HG03442 (cell line): ENCODE results near the gene PCGF3.
"Not testable (repeated sequence)": the region's sequence is repeated elsewhere in the genome, so short reads cannot be mapped to it uniquely, and the experiment has no call there.

Source experiments
- ATAC-seq: cut with Tn5 transposase; IDR thresholded peaks from one replicate; pipeline ENCODE4 v1.9.1; 2021; ENCODE audit warnings: mild to moderate bottlenecking, moderate library complexity; ENCODE audit not compliant: unreplicated experiment

PCGF3 gene

GRCh38 chr4:667545-667925 is 38.1 kb upstream of the PCGF3 start:
- ATAC-seq: no peak

GRCh38 chr4:668219-668618 is 37.4 kb upstream of the PCGF3 start:
- ATAC-seq: not testable (repeated sequence)

- not testable (repeated sequence) for ATAC-seq
These were observed 35.6 kb upstream of the PCGF3 start for GRCh38 chr4:669806-670559.

DNA sequence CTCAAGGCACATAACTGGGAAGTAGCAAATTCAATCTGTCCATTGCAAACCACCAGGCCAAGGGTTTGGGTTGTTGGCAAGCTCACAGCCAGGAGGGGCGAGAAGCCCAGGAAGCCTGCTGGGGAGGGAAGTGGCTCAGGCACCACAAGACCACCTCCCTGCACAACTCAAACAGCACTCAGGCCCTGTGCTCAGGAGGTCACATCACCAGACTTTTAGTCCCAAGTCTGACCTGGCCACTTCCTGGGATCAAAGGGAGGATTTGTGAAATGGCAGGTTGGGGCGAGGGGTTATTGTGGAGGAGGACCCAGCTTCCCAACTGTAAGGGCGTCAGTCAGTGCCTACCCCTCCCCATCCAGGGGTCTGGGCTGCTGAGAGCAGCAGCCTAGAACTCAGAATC is 33.9 kb upstream of the PCGF3 start:
- no peak for ATAC-seq

DNA sequence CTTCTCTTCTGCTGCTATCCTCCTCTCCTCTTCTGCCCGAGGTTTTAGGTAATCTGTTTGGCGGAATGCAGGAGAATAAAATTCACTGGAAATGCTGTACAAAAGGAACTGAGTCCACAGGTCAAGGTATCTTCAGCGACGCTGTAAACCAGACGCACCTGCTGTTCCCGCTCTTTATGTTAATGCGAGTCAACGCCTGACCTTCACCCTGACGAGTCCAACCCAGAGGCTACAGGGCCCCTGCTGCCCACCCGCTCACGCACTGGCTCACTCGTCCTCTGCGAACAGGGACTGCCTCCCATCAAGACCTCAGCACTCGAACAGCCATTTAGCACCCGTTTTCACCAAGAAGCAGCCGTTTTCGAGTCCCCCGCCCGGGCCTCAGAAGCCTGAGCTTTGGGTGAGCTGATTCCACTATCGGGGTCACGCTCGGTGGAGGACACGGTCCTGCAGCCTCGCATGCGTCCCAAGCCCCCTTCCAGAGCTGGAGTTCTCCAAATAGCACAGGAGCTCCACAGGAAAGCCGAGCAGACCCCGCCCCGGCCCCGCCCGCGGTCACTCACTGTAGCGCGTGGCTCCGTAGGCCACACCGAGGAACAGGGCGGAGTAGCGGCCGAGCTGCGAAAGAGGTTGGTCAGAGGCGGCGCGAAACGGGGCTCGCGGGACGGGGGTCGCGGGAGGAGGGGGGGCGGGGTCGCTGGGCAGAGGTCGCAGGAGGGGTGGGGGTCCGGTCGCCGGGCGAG is 32.1 kb upstream of the PCGF3 start:
- ATAC-seq: no peak

DNA sequence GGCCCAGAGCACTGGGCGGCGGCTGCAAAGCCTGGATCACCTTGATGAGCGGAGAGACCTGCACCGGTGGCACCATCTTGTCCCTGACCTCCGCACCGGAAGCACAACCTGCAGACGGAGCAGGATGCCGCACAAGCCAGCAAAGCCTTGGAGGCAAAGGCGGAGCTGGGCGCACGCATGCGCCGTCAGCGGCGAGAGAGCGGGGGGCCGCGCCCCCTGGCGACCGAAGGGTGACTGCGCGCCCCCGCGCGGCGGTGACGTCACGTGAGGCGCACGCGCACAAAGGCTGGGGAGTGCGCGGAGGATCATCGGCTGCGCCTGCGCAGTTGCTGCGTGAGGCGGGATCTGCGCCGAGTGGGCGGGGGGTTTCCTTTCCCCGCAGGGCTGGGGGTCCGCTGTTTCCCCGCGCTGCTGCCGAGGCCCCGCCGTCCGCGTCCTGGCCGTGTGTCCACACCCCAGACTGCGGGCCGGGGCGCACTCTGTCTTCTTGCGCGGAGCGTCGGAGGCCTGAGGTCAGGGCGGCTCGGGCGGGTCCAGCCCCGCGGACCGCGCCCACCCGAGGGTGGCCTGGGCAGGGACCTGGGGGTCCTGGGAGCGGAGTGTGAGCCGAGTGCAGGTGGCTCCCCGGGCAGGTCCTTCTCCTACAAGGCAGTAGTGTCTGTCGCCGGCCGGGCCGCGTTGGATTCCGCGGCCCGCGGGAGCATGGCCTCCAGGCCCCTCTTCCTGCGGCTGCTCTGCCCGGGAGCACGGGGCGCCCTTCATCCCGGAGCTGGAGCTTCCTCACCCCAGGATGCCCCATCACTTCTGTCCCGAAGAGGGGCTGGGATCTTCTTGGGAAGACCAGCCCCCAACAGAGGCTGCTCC is 31.2 kb upstream of the PCGF3 start, which contains the start of the genes ATP5ME and MYL5:
ATP5ME (minus strand) TSS at position 105 of the 864 bp plus-strand sequence; CDS start at position 76, 29 bp downstream.
MYL5 (plus strand) TSS at position 371 of the 864 bp plus-strand sequence. CDS start 3,485 bp downstream, outside the sequence.
- ATAC-seq: peak; percentile 73

DNA sequence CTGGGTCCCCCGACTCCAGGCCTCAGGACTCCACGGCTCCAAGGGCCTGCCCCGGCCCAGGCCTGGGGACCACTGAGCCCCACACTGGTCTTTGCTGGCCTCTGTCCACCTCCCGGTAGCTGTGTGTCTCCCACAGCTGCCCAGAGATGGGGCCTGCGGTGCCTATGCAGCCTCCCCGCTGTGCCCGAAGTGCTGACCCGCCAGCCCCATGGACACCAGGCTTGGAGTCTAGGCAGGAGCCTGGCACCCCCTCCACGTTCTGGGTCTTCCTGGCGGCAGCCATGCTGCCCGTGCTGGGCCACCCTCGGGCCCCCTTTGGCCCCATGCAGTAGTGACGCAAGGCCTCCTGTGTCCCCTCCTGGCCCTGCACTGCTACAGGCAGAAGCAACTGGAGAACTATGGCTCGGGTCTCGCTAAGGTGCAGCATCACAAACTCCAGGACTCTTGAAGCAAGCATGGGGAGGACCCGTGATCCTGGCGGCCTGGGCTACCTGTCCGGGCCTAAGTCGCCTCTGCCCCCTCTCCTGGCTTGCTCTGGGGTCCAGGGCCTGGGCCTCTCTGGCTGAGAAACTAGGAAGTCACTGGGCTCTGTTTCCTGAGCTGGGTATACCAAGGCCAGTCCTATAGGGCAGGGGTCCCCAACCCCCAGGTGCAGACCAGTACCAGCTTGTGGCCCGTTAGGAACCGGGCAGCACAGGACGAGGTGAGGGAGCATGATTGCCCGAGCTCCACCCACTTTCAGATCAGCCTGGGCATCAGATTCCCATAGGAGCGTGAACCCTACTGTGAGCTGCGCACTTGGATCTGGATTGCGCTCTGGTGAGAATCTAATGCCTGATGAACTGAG is 30.4 kb upstream of the PCGF3 start:
- ATAC-seq: no peak

DNA sequence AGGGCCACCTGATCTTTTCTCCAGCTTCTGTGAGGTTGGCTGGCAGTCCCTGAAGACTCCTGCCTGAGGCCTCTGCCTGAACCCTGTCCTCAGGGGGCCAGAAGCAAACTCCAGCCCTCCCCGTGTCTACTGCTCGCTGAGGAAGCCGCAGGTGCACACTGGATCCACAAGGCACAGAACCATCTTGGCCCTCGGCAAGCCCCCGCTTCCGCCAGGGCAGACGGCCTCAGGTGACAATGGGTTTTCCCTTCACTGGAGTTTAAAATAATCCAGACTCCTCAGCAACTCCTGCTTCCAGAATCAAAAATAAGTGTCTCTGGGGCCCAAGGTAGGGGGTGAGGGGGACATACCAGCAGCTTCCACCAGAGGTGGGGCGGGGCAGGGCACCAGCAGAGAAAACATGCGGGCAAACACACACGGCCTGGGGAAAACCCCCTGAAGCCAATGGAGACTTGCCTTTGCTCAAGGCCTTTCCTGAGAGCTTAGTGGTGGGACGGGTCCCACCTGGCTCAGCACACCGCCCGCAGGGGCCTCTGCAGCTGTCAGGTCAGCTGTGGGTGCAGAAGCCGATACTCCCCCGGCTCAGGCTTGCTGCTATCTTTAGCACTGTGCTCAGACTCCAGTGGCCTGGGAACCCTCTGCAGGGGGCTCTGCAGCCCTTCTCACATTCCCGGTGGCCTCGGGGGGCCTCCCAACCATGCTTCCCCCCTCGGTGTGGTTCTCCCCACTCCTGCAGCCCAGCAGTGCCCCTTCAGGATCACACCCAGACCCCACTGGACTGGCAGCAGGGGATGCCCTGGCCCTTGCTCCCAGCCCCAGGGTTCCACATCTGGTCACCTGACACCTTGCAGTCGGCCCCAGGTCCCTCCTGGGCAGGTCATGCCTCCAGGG is 29.4 kb upstream of the PCGF3 start:
- peak; percentile 21 for ATAC-seq

- ATAC-seq: no peak
These were observed 28.8 kb upstream of the PCGF3 start for GRCh38 chr4:676871-677235.

DNA sequence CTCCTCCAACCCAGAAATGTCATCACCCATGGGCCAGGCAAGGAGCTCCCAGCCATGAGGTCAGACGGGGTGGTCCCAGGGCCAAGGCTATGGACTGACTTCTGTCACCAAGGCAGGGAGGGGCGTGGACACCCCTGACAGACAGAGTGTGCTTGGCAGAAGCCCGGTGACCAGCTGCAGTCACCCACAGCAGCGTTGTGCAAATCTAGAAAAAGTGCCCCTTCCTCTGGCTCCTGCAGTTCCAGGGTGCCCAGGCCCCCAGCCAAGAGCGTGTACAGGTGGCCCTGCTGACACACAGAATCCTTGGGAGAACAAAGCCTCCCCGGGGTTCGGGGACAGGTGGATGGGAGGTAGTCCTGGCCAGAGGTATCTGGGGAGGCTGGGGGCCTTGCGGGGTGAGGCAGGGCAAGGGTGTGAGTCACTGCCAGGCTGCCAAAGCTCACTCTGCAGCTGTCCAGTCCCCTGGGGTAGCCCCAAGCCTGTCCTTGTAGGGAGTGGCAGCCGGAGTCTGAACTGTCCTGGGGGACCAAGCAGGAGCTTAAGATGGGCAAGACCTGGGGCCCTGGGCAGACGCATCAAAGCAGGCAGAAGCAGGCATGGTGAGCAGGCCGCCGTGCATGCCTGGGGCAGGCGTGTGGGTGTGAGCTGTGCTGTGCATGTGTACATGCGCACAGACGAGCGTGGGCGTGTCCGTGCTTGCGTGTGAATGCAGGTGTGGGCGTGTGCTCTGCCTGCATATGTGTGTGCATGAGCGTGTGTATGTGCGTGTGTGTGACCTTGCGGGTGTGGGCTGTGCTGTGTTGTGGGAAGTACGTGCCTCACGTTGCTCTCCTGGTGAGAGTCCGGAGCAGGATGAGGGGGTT is 28.0 kb upstream of the PCGF3 start:
- no peak for ATAC-seq

- no peak for ATAC-seq
These were observed 27.1 kb upstream of the PCGF3 start for GRCh38 chr4:678331-679103.

DNA sequence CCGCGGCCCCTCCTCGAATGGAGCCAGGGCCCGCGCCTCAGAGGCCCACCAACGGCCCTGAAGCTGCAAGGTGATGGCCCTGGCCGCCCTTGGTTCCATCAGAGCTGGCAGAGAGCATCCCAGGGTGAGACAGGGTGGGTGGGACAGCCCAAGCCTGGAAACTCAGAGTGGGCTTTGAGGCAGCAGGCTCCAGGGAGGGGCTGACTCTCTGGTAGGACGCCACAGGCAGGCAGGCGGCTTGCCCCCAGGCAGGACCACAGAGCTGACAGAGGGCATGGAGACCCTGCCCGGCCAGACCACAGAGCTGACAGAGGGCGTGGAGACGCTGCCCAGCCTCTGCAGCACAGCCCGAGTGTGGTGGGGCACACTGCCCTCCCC is 26.5 kb upstream of the PCGF3 start:
- ATAC-seq: no peak

- ATAC-seq: no peak
These were observed 26.0 kb upstream of the PCGF3 start for GRCh38 chr4:679629-680028.

DNA sequence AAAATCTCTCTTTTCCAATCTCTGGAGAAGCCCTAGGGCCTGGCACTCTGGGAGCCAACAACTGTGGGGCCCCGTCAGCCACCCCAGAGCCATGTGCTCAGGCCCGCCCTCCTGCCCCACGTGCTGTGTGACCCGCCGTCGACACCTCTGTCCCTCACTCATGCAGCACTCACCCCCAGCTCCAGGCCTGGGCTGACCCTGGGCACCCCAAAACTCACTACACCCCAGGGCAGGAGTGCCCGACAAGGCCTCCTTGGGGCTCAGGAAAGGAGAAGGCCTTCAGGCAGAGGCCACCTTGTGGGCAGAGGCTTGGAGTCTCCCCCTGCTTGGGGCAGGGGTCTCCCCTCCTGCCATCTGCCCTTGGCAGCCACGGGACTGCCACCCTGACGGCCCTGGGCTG is 25.5 kb upstream of the PCGF3 start:
- ATAC-seq: no peak

DNA sequence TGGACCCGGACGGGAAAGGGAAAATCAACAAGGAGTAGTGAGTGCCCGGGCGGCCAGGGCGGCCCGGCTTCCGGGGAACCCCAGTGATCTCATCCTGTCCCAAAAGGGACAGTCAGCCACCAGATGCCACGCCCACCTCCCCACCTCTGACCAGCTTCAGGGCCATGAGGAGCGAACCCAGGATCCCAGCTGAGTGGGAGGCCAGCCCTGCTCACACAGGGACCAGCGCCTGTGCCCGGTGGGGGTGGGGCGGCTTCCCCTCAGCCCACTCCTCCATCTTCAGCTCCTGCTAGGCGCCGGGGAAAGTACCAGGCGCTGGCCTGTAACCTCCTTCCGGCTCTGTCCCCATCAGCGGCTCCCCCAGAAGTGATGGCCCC is 25.1 kb upstream of the PCGF3 start:
- ATAC-seq: no peak

- no peak for ATAC-seq
These were observed 24.5 kb upstream of the PCGF3 start for GRCh38 chr4:680928-681645.
